HG02840 (cell line): ENCODE results near the gene FAM98B.
"Not testable (repeated sequence)": the region's sequence is repeated elsewhere in the genome, so short reads cannot be mapped to it uniquely, and the experiment has no call there.

Source experiments
- ATAC-seq: cut with Tn5 transposase; IDR thresholded peaks from one replicate; pipeline ENCODE4 v1.9.1; 2021; ENCODE audit warnings: mild to moderate bottlenecking, moderate library complexity, moderate number of reproducible peaks; ENCODE audit not compliant: unreplicated experiment, low FRiP score

FAM98B gene

DNA sequence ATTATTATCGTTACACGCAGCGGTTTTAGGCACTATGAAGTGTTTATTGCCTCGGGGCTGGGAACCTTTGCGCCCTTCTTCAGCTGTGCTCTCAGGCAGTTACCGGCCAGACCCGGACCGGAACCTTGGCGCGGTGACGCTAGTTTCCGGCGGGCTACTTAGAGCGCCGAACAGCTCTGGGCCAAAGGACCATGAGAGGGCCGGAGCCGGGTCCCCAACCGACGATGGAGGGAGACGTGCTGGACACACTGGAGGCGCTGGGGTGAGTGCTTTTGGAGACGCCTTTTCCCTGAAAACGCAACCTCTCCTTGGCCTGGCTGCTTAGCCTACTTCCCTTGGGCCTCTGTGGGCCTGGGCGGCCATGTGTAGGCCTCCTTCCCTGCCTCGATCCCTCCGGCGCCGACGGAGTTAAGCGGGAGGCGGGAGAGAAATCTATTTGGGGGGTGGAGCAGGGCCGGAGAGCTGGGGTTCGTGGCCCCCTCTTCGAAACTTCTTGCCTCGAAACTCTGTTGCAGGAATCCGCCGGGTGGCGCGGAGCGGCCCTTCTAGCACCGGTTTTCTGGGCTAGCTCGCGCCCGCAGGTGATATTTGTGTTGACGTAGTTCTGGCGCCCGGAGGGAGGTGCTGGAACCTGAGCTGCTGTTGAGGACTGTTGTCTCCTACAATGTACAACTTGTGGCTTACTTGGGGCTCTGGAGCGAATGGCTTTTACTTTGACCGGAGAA is at the start of gene FAM98B:
Gene FAM98B, plus strand, starts transcription at position 157 of the 725 bp plus-strand sequence. Its CDS starts 35 bp downstream, at position 192.
- peak; percentile 93 for ATAC-seq

DNA sequence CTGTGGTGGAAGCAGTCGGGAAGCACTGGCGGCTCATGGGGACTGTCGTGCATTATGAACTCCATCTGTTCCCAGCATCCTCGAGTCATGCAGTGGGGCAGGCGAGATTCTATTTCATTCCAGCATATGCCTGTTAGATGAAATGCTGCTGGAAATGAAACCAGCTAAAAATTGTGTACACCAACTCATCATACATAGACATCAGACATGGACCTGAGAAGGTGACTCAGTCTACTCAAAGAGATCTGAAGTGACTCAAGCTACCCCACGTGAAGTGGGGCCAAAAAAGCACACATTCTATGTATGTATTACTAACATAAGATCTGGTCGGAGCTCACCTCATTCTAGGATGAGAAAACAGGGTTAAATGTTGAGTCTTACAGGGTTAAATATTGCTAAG is 47.5 kb upstream of the FAM98B start:
- ATAC-seq = no peak

DNA sequence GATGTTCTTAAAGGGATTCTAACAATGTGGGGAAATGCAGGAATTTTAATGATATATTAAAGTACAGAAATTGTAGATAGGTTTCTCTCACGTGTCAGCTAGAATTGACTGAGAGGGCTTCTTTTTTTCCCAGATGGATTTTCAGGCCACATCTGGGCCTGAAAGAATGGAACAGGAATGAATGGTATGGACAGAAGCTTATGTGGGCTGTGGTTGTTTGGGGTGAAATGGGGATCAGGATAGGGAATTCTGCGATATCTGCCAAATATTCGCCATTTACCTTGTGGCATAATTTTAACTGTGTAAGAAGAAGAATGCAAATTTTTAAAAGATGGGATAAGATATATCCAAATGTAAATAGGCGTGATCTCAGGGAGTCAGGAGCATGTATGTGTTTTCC is 45.4 kb upstream of the FAM98B start:
- ATAC-seq = no peak

DNA sequence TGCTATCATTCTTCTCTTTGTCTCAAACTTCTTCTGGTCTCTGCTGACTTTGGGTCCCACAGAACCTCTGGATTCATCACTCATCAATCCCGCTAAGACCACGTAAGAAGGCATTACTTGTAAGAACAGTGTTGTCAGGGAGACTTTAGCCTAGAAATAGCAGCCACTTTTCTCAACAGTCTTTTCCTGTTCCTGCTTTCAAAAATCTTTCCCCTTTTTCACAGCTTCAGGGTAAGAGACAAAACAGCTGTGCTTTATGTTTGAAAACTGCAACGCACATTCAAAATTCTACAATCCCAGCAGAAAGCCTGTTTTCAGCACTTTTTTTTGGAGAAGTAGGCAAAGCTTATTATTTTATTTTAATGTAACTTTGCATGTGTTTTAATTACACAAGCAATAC is 42.0 kb upstream of the FAM98B start:
- no peak for ATAC-seq

DNA sequence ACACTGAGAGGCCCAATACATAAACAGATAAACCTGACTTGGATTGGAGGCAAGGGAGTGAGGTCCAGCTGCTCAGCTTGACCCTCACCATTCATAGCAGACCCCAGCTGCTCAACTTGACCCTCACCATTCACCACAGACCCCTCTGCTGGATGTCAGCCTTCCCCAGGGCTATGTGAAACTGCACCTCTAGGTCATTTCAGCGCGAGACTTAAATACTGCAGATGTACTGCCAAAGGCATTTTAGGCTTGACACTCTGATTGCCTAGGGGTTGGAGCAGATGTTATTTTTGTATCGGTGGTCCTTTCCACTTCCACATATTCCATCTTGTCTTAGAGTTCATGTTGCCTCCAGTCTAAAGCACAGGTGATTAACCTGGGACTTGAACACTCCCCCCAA is 41.5 kb upstream of the FAM98B start:
- no peak for ATAC-seq

DNA sequence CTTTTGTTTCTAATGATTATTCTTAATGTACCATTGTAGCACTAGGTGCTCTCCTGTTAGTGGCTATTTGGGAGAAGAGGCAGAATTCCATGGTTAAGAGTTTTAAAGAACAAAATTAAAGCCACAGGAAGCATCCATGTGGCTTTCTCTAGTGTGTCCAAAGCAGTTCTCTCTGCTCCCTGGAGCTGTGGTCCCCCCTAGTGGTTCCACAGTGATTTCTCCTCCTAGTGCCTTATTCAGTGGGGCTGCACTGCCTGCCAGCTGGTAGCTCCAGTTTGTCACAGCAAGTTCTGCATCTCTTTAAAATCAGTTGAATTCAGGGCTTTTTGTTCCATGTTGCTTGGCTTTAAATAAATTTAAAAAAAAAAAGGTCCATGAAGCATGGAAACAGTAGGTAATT is 39.6 kb upstream of the FAM98B start:
- ATAC-seq = no peak

DNA sequence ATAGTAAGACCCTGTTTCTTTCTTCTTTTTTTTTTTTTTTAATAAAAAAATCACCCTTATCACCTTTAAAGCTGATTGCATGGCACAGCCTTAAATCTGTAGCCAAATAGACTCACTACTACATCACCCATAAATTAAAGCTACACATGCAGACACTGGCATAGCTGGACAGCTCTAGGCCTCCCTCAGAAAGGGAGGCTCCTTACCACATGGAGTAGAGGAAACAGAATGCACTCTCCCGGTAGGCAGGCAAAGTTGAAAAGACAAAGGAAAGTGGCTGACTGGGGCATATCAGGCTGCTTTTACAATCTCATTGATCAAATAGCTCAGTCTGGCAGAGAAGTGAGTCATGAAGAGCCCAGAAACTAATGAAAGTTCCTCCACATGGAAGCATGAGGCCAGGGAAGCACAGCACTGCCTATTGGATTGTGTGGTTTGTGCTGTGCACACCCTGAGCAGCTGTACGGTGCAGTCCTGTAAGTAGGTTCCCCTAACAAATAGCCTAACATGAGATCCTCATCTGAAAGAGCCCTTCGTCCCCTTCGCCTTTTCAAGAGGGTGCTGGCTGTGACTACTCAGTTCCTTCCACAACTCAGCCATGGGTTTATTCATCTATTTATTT is 32.7 kb upstream of the FAM98B start:
- ATAC-seq = no peak

DNA sequence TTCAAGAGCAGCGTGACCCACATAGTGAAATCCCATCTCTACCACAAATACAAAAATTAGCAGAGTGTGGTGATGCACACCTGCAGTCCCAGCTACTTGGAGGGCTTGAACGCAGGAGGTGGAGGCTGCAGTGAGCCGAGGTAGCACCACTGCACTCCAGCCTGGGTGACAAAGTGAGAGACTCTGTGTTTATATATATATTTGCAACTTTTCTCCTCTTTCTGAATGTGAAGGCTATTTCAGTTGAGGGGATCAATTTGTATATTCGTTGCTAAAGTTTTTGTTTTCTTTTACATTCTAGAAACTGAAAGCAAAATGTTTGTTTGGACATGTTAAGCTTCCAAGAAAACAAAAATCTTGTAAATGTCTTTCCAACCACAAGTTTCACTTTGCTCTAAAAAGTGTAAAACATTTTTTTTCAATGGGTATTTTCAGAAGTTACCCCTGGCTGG is 29.8 kb upstream of the FAM98B start:
- peak; percentile 71 for ATAC-seq

DNA sequence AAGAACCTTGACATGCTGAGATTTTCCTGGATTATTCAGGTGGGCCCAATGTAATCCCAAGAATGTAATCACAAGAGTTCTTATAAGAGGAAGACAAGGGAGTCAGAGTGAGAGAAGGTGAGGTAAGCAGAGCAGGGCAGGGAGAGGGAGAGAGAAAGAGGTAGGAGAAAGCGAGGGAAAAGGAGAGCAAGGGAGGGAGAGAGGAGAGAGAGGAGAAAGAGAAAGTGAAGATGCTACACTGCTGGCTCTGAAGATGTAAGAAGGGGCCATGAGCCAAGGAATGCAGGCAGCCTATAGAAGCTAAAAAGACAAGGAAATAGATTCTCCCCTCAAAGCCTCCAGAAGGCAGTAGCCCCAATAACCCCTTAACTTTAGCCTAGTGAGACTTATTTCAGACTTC is 28.7 kb upstream of the FAM98B start:
- no peak for ATAC-seq

DNA sequence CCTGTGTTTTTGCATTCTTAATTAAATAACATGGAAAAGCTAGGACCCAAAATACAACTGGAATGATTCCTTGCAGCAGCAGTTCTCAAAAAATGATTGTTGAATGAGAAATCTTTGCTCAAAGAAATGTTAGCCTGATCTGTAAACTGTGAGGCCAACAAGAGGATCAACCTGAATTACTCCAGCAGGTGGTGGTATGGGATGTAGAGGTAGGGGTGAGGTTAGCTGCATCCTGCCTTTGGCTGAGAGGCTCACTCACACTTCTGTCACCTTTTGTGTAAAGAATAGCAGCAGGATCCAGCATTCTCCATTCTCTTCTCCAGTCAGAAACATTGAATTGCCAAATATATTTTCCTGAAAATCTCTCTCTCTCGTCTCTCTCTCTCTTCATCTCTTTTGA is 26.5 kb upstream of the FAM98B start:
- no peak for ATAC-seq

DNA sequence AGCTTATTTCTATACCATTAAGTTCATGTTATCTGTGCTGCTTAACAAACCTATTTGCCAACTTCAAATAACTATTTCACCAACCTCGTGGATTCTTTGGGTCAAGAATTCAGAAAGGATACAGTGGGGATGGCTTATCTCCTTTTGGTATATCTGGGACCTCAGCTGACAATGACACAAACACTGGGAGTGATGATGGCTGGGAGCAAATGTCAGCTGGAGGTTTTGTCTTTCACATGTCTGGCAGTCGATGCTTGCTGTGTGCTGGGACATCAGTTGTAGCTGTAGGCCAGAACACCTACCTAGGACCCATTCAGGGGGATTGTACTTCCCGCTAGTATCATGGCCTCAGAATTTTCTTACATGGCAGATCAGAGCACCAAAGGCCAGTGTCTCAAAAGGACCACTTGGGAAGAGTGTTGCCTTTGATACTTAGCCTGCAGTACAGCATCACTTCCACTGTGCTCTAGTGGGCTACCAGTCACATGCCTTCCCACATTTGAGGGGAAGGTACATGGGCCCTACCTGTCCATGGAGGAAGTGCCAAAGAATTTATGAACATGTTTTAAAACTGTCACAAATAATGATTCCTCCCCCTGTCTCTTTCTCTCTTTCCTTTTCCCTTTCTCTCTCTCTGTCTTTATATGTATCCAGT is 23.7 kb upstream of the FAM98B start:
- no peak for ATAC-seq

DNA sequence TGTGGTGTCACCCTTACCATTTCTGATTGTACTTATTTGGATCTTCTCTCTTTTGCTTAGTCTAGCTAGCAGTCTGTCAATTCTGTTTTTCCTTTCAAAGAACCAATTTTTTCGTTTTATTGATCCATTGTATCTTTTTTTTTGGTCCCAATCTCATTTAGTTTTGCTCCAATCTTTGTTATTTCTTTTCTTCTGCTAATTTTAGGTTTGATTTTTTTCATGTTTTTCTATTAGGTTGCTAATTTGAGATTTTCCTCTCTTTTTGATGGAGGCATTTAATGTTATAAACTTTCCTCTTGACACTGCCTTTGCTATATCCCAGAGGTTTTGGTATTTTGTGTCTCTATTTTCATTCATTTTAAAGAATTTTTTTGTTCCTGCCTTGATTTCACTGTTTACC is 16.9 kb upstream of the FAM98B start:
- no peak for ATAC-seq

DNA sequence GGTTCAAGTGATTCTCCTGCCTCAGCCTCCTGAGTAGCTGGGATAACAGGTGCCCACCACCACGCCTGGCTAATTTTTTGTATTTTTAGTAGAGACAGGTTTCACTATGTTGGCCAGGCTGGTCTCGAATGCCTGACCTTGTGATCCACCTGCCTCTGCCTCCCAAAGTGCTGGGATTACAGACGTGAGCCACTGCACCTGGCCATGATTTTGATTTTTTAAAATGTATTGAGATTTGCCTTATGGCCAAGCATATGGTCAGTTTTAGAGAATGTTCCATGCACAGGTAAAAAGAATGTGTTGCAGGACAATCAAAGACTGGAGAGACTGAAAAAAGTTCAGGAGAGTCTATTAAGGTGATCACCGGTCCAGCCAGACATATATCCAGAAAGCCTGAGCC is 16.3 kb upstream of the FAM98B start:
- ATAC-seq = not testable (repeated sequence)

DNA sequence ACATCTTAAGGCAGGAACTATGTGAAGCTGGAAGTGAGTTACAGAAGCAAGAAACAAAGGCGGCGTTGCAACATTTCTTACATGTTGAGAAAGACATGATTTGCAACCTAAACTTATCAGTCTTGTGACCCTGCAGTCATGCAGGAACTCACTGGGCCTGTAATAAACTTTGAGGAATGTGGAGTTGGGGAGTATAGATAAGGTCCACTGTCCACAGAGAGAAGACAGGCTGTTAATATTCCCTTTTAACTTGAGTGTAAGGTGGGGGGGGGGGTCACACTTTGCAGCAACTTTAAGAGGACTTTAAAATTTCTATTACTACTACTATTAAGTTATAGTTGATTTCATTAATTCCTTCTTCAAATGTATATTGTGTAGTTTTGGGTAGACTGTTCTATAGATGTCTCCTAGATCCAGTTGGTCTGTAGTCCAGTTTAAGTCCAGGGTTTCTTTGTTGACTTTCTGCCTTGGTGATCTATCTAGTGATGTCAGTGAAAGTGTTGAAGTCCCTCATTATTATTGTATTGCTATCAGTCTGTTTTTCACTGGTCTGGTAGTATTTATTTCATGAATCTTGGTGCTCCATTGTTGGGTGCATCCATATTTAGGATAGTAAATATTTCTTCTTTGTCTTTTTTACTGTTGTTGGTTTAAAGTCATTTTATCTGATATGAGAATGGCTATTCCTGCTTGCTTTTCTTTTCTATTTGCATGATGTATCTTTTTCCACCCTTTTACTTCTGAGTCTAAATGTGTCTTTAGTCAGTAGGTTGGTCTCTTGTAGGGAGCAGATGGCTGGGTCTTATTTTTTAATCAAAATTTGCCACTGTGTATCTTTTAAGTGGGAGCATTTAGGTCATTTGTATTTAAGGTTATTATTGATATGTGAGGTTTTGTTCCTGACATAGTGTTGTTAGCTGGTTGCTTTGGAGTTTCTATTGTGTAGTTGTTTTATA is 15.6 kb upstream of the FAM98B start:
- ATAC-seq = no peak

DNA sequence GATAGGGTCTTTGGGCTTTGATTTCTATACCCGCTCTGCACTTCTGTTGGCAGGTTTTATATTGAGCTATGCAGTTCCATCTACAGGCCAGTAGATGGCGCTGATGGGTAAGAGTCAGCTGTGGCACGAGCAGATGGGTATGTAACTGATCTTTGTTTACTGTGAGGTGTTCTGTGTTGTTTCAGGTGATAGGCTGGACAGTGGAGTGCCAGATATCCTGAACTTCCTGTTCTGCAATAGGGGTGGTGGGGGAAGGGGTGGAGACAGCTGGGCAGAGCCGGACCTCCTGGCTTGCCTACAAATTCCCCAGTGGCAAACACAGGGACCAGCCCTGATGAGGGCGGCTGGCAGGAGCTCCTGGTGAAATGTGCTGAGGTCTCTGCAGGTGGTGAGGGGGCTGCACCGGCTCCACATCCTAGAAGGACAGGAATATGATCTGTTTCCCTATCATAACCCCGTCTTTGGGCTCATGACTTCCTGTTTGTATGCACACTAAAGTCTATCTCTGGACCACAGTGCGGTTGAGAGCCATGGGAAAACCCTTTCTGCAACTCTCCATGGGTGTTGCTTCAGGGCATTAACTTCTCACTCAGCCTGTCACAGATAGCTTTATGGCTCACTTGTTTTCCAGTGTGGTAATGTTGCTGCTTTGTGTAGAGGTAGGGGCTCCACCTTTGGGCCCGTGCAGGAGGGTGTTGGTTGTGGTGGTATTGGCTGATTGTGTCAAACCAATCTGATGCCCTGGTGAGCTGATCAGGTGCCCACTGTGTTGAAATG is 13.4 kb upstream of the FAM98B start:
- ATAC-seq = no peak

DNA sequence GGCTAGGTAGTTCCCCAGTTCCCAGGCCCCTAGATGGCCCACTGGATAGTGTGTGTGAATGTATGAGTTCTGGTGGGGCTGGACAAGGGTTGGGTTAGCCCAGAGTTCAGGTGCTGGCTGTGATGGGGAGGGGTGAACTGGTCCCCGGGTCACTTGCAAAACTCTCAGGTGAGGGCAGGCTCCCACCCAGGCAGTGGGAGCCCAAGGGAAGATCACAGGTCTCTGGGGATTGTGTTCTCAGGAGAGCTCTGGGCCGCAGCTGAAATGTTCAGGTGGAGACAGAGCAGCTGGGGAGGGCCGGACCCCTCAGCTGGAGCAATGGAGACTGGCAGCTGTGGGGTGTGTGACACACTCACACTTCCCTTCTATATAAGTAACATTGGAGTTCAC is 12.8 kb upstream of the FAM98B start:
- ATAC-seq = no peak

DNA sequence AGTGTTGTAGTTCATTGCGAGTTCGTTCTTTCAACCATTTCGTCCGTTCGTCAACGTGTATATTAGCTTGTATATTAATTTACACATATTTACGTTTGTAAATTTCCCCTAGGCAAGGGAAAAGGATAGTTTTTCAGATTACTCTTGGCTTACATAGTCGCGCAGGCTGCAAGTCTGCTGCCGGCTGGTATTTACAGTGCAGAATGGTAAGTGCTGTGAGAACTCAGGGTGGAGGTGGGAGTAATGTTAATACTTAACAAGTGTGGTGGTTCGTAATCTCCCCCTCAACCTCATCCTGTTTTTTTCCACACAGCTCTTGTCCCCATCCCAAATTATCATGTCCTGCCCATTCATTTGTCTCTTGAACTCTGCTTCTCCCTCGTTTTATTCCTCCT is 766 bp downstream of the FAM98B start:
- no peak for ATAC-seq

DNA sequence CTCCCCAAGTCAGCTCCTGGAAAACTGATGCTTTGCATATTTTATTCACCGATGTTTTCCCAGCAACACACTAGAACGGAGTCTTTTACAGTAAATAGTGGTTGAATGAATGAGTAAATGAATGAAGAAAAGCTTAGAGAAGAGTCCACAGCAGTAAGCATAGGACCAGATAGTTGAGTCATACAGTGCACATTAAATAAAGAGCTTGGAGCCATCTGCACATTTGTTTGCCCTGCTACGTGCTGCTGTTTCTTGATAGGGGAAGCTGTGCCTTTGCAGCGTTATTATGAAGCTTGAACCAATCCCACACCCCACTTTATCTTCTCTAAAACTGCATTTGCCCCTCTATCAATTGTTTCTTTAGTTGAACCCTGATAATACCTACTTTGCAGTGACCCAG is 1.2 kb downstream of the FAM98B start:
- ATAC-seq = no peak

DNA sequence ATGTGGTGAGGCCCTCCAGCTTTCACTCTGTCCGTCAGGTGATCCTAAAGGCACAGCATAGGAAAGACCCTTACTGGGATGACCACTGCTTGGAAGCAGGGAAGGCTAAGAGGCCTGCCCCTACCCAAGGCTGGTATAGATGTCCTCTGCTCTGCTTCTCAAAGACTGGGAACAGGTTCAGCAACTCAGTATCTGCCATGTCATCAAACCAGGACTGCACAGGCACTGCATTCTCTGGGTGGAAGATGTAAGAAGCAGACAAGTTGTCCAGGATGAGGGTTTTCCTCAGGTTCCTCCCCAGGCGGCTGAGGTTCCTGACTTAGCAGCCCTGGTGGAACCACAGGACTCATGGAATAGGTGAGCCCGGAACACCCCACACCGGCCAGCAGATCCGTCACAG is 4.7 kb downstream of the FAM98B start:
- no peak for ATAC-seq

DNA sequence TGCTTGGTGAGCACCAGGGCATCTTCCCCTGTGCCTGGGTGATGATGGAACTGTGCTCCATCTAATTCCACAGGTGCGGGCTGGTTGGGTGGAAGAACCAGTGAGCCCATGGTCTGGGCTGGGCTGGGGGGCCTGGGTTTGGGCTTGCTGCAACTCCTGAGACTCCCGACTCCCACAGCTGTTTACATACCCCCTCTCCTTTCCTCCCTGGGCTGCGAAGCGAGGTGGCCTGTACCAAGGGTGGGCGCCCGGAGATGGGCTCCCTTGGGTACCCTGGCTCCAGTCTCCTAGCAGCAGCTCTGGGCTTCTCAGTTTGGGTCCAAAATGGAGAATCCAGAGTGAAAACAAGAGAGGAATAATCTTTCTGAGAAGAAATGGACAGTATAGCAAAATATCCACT is 5.6 kb downstream of the FAM98B start:
- no peak for ATAC-seq
